Endothelial cell of umbilical vein (primary cell): ENCODE measurements around the gene CCDC177. TPM values are rescaled to one million over a fixed set of nuclear protein-coding genes. Genes with fewer than 3 reads are reported as not detected.

Source experiments
- BruUV-seq: library from RNA; stranded (reverse); fragments of 400-500 nt; replicated peaks from 2 replicates; lab custom pipeline; 2021; lab: Mats Ljungman, UMichigan
- CTCF ChIA-PET: fragments of 300-600, 350-600 bp; sonication (Branson Sonifier 250); formaldehyde crosslinking; loops from one replicate; lab custom pipeline; 2021; ENCODE audit warnings: antibody characterized with exemption, inconsistent platforms; lab: Charles Lee
- POLR2A ChIA-PET: fragments of 300-600, 350-600 bp; sonication (Branson Sonifier 250); formaldehyde crosslinking; loops from one replicate; lab custom pipeline; 2021; ENCODE audit warnings: antibody characterized with exemption, inconsistent platforms; lab: Charles Lee
- DNase-seq: peaks from one replicate; pipeline ENCODE4 v3.0.0-alpha.2; 2011; ENCODE audit warnings: low read depth, low spot score
- FAIRE-seq: peaks from 2 replicates; lab custom pipeline; 2011; peaks lifted over from hg19 to GRCh38; lab: Jason Lieb, UNC
- H2AFZ ChIP-seq: 2 replicates; pipeline ENCODE4 v1.6.0; 2012; ENCODE audit warnings: low read depth, low read length, control low read depth, inconsistent platforms
- H3K27ac ChIP-seq: 2 replicates; pipeline ENCODE4 v1.5.1; 2011; ENCODE audit warnings: low read depth, mild to moderate bottlenecking, control low read depth, low read length, moderate library complexity; ENCODE audit not compliant: insufficient read depth
- H3K27me3 ChIP-seq, 2 experiments: 2 replicates each; pipeline versions ENCODE4 v1.6.0 to v1.6.1; 2011; ENCODE audit warnings: low read length in 2 of 2, mixed read lengths in 1 of 2; ENCODE audit not compliant: control insufficient read depth in 2 of 2, insufficient read depth in 2 of 2
- H3K36me3 ChIP-seq, 2 experiments: 2 replicates in 1 of 2; 3 replicates in 1 of 2; pipeline ENCODE4 v1.5.1; 2011; ENCODE audit warnings: low read length in 2 of 2, mild to moderate bottlenecking in 1 of 2, moderate library complexity in 1 of 2; ENCODE audit not compliant: control insufficient read depth in 2 of 2, insufficient read depth in 2 of 2; ENCODE audit errors: extremely low read depth in 1 of 2
- H3K4me1 ChIP-seq: 3 replicates; pipeline ENCODE4 v1.5.1; 2011; ENCODE audit warnings: mild to moderate bottlenecking, low read length; ENCODE audit not compliant: control insufficient read depth, insufficient read depth; ENCODE audit errors: extremely low read depth
- H3K4me2 ChIP-seq: 2 replicates; pipeline ENCODE4 v1.6.1; 2011; ENCODE audit warnings: low read length, control low read depth, mixed read lengths; ENCODE audit not compliant: insufficient read depth
- H3K4me3 ChIP-seq, 3 experiments: fragments of 200-600 bp in 1 of 3; sonication (generic), shearing (Covaris generic) in 1 of 3; replicated peaks in 1 of 3; 2 replicates each; pipeline ENCODE4 v1.5.1; 2011 to 2016; ENCODE audit warnings: control low read depth in 3 of 3, low read length in 3 of 3, mild to moderate bottlenecking in 2 of 3, inconsistent platforms in 1 of 3, low read depth in 1 of 3, moderate library complexity in 1 of 3; ENCODE audit not compliant: insufficient read depth in 1 of 3
- H3K79me2 ChIP-seq: 2 replicates; pipeline ENCODE4 v1.6.0; 2012; ENCODE audit warnings: low read length, inconsistent platforms; ENCODE audit not compliant: control insufficient read depth, insufficient read depth
- H3K9ac ChIP-seq: replicated peaks from 2 replicates; pipeline ENCODE3; 2011; ENCODE audit warnings: low read length, control low read depth; ENCODE audit not compliant: insufficient read depth; ENCODE audit errors: extremely low read depth
- H3K9me1 ChIP-seq: replicated peaks from 3 replicates; pipeline ENCODE4 v1.6.0; 2011; ENCODE audit warnings: mild to moderate bottlenecking, low read length; ENCODE audit not compliant: control insufficient read depth, insufficient read depth; ENCODE audit errors: extremely low read depth
- H3K9me3 ChIP-seq: replicated peaks from 2 replicates; pipeline ENCODE4 v1.5.1; 2012; ENCODE audit warnings: low read length, inconsistent platforms; ENCODE audit not compliant: control insufficient read depth, insufficient read depth
- H4K20me1 ChIP-seq: replicated peaks from 2 replicates; pipeline ENCODE3; 2011; ENCODE audit warnings: mild to moderate bottlenecking, low read length; ENCODE audit not compliant: control insufficient read depth, insufficient read depth; ENCODE audit errors: extremely low read depth
- EZH2 ChIP-seq: IDR thresholded peaks from 2 replicates; pipeline ENCODE4 v1.6.1; 2012; ENCODE audit warnings: borderline replicate concordance, low read depth, mild to moderate bottlenecking, moderate library complexity, low read length, inconsistent platforms; ENCODE audit not compliant: severe bottlenecking
- FOS ChIP-seq: IDR thresholded peaks from 2 replicates; pipeline ENCODE4 v1.6.1; 2011; ENCODE audit warnings: mild to moderate bottlenecking, low read length, moderate library complexity, borderline replicate concordance; ENCODE audit not compliant: insufficient read depth
- GATA2 ChIP-seq: IDR thresholded peaks from 2 replicates; pipeline ENCODE4 v1.7.0; 2011; ENCODE audit warnings: low read depth, mild to moderate bottlenecking, moderate library complexity, mixed read lengths, low read length; ENCODE audit not compliant: insufficient read length, insufficient read depth
- JUN ChIP-seq: IDR thresholded peaks from 2 replicates; pipeline ENCODE4 v1.6.1; 2011; ENCODE audit warnings: borderline replicate concordance, low read depth; ENCODE audit not compliant: insufficient read length, insufficient read depth
- POLR2A ChIP-seq: IDR thresholded peaks from 2 replicates; pipeline ENCODE4 v1.6.1; 2012; ENCODE audit warnings: low read depth, mild to moderate bottlenecking, control low read depth, low read length
- POLR2AphosphoS5 ChIP-seq: IDR thresholded peaks from 2 replicates; pipeline ENCODE4 v1.6.1; 2012; ENCODE audit warnings: low read depth, mild to moderate bottlenecking, control low read depth, low read length, moderate library complexity; ENCODE audit not compliant: insufficient read depth
- dilution Hi-C: fragments of 300-500 bp; cut with MboI; formaldehyde crosslinking; loops from one replicate; pipeline ENCODE4 v1.15.0; 2019; ENCODE audit warnings: low sequenced_read_pairs; ENCODE audit not compliant: extremely low pct_ligation_motif_present
- intact Hi-C: fragments of 100-400 bp; cut with micrococcal nuclease; formaldehyde crosslinking; loops from one replicate; pipeline ENCODE4 v1.10.0; 2022
- polyA plus RNA-seq, 4 experiments: library from polyadenylated mRNA; depleted of rRNA in 3 of 4; stranded (reverse) in 3 of 4; unstranded in 1 of 4; fragments of >200 nt; gene quantifications; 2 replicates each; pipeline versions ENCODE4 v1.2.1 to v1.2.3, GENCODE V29; 2011 to 2012; ENCODE audit warnings: missing spikeins in 1 of 4
- total RNA-seq: library from RNA; stranded (reverse); gene quantifications from 2 replicates; pipeline ENCODE4 v1.2.3, GENCODE V29; 2021
- TF ChIP-seq, protein P1 (sequence below): IDR thresholded peaks from 2 replicates; pipeline ENCODE4 v1.6.1; 2011; ENCODE audit not compliant: insufficient read depth, insufficient read length
- TF ChIP-seq, protein P2 (sequence below), 2 donors: IDR thresholded peaks; 1 replicate in 1 of 2; 2 replicates in 1 of 2; pipeline ENCODE4 v1.5.1; 2011; ENCODE audit warnings: low read length in 2 of 2, mild to moderate bottlenecking in 2 of 2, moderate library complexity in 2 of 2, control low read depth in 1 of 2, inconsistent platforms in 1 of 2, low read depth in 1 of 2; ENCODE audit not compliant: insufficient read depth in 1 of 2; ENCODE audit errors: extremely low read depth in 1 of 2

The CCDC177 gene
- total and polyA plus RNA-seq, 2 donors (not counting 3 experiments of a cell fraction or from before 2014, with no cell fraction given), result not detected

DNA sequence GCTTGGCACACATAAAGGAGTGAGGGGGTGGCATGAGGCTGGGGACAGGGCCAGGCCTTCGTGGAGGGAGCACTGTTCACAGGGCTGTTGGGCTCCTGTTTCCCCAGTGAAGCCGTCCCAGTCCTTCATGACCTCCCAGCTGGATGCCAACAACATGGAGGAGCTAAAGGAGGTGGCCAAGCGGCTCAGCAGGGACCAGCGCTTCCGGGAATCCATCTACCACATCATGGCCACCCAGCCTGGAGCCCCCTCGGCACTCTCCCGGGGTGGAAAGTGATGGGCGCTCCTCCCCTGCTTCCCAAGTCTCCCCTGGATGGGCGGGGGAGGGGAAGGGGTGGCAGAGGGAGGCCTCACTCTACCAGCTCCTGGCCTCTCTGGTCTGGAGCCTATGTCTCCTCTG is 46.5 kb downstream of the CCDC177 start:
- dilution Hi-C loops (no loop called here), intact Hi-C loops (no loop called here)
- Histone ChIP-seq H3K9me3 (no peaks in the 10 kb centered on the region), H3K79me2 (no peaks in the 10 kb centered on the region), H4K20me1 (no peaks in the 10 kb centered on the region), H3K36me3 (no peaks in the 10 kb centered on the region), H3K4me2 (no peak overlapping the region), H3K27ac (no peak overlapping the region), H3K4me1 (no peaks in the 10 kb centered on the region), H3K9me1 (no peaks in the 10 kb centered on the region), H3K4me3 (no peak overlapping the region), H2AFZ (no peak overlapping the region), H3K27me3 (peaks cover 8 to 15% of the 10 kb centered on the region in 2 experiments), H3K9ac (no peak overlapping the region)
- no TSS peak for BruUV-seq
- no peak for TF ChIP-seq FOS
- no peak for TF ChIP-seq POLR2AphosphoS5
- no peak for TF ChIP-seq EZH2
- TF ChIP-seq, protein P1, sequence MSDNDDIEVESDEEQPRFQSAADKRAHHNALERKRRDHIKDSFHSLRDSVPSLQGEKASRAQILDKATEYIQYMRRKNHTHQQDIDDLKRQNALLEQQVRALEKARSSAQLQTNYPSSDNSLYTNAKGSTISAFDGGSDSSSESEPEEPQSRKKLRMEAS, result no peak
- no peak for TF ChIP-seq GATA2
- no peak for TF ChIP-seq JUN
- TF ChIP-seq, protein P2, sequence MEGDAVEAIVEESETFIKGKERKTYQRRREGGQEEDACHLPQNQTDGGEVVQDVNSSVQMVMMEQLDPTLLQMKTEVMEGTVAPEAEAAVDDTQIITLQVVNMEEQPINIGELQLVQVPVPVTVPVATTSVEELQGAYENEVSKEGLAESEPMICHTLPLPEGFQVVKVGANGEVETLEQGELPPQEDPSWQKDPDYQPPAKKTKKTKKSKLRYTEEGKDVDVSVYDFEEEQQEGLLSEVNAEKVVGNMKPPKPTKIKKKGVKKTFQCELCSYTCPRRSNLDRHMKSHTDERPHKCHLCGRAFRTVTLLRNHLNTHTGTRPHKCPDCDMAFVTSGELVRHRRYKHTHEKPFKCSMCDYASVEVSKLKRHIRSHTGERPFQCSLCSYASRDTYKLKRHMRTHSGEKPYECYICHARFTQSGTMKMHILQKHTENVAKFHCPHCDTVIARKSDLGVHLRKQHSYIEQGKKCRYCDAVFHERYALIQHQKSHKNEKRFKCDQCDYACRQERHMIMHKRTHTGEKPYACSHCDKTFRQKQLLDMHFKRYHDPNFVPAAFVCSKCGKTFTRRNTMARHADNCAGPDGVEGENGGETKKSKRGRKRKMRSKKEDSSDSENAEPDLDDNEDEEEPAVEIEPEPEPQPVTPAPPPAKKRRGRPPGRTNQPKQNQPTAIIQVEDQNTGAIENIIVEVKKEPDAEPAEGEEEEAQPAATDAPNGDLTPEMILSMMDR (IDR thresholded peaks at IDR 0.05; ENCODE audit: extremely low read depth in 1 of 2, insufficient read depth in 1 of 2, low read depth in 1 of 2, low read length in 2 of 2), result no peak
- no peak for TF ChIP-seq POLR2A
- FAIRE-seq (no peak), DNase-seq (no peak)
- ChIA-PET POLR2A (no interaction called here), CTCF (no interaction called here)
